Measurements from ENCODE around the gene CTBP1.

CTBP1 gene

GRCh38 chr4:1230971-1231636 is 17.8 kb downstream of the CTBP1 start:
- no peaks in the 10 kb centered on the region for H3K4me1 ChIP-seq (ENCODE audit: control insufficient read depth, insufficient read depth, low read length)
- no peak overlapping the region for H3K9ac ChIP-seq (ENCODE audit: low read length)
- no peak overlapping the region for H3K4me3 ChIP-seq (ENCODE audit: low read length)
- no peaks in the 10 kb centered on the region for H3K27me3 ChIP-seq (ENCODE audit: control insufficient read depth, insufficient read depth, low read length)
- H3K9me3 ChIP-seq (ENCODE audit: control insufficient read depth, low read length), result no peaks in the 10 kb centered on the region
- H3K36me3 ChIP-seq (ENCODE audit: control insufficient read depth, insufficient read depth, low read length), result peaks cover 21% of the 10 kb centered on the region

DNA sequence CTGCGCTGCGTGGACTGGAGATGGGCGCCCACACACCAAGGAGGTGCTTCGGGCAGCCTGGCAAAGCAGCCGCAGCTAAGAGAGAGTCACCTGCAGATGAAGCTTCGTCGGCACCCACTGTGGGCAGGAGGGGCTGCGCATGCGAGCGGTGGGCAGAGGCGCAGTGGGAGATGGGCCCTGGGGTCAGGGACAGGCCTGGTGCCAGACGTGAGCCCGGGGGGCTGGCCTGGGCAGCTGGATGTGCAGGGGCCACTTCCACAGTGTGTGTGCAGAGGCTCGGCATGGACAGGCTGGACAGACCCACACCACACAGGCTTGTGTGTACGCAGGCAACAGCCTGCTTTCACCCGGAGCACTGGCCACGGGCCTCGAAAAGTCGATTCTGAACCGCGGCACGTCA is 18.6 kb downstream of the CTBP1 start:
- Histone ChIP-seq H3K9me3 (ENCODE audit: control insufficient read depth, low read length) (no peaks in the 10 kb centered on the region), H3K9ac (ENCODE audit: low read length) (no peak overlapping the region), H3K36me3 (ENCODE audit: control insufficient read depth, insufficient read depth, low read length) (peaks cover 20% of the 10 kb centered on the region), H3K4me3 (ENCODE audit: low read length) (no peak overlapping the region), H3K4me1 (ENCODE audit: control insufficient read depth, insufficient read depth, low read length) (no peaks in the 10 kb centered on the region), H3K27me3 (ENCODE audit: control insufficient read depth, insufficient read depth, low read length) (no peaks in the 10 kb centered on the region)

GRCh38 chr4:1229117-1229849 is 19.6 kb downstream of the CTBP1 start:
- no peaks in the 10 kb centered on the region for H3K27me3 ChIP-seq (ENCODE audit: control insufficient read depth, insufficient read depth, low read length)
- H3K4me3 ChIP-seq (ENCODE audit: low read length), result no peak overlapping the region
- peaks cover 19% of the 10 kb centered on the region for H3K36me3 ChIP-seq (ENCODE audit: control insufficient read depth, insufficient read depth, low read length)
- no peak overlapping the region for H3K9ac ChIP-seq (ENCODE audit: low read length)
- no peaks in the 10 kb centered on the region for H3K9me3 ChIP-seq (ENCODE audit: control insufficient read depth, low read length)
- no peaks in the 10 kb centered on the region for H3K4me1 ChIP-seq (ENCODE audit: control insufficient read depth, insufficient read depth, low read length)

DNA sequence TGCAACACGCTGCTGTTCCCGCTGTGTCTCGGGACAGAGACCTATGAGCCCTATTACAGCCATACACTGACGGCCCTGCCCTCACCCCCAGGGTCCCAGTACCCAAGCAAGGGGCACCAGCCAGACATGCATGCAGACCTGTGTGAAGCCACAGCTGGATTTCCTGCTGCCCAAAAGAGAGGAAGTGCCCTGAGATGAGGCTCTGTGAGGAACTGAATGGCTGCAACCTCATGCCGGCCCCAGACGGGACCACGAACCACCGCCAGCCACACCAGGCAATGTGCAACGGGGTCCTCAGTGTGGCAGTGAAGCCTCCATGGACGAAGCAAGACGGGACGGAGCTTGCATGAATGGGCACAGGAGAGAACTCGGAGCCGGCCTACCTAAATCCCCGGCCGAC is 21.1 kb downstream of the CTBP1 start:
- H3K4me3 ChIP-seq (ENCODE audit: low read length), result no peak overlapping the region
- H3K9me3 ChIP-seq (ENCODE audit: control insufficient read depth, low read length), result no peaks in the 10 kb centered on the region
- peaks cover 22% of the 10 kb centered on the region for H3K36me3 ChIP-seq (ENCODE audit: control insufficient read depth, insufficient read depth, low read length)
- H3K9ac ChIP-seq (ENCODE audit: low read length), result no peak overlapping the region
- H3K4me1 ChIP-seq (ENCODE audit: control insufficient read depth, insufficient read depth, low read length), result no peaks in the 10 kb centered on the region
- H3K27me3 ChIP-seq (ENCODE audit: control insufficient read depth, insufficient read depth, low read length), result no peaks in the 10 kb centered on the region

DNA sequence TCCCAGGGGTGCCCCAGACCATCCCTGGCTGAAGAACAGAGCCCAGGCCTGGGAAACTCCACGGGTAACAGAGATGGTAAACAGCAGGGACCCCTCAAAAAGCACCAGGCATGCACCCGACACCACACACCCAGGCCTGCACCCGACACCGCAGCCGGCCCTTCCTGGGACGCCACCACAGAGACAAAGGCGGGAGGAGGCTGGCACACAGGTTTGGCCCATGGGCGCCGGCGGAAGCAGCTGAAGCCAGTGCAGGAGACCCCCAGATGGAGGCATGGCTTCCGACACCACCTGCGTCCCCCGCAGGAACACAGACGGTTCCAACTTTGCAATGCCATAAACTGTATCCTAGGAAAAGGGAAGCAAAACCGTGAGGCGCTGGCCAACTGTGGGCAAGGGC is 22.3 kb downstream of the CTBP1 start:
- Histone ChIP-seq H3K4me1 (ENCODE audit: control insufficient read depth, insufficient read depth, low read length) (no peaks in the 10 kb centered on the region), H3K4me3 (ENCODE audit: low read length) (no peak overlapping the region), H3K36me3 (ENCODE audit: control insufficient read depth, insufficient read depth, low read length) (peaks cover 22% of the 10 kb centered on the region), H3K27me3 (ENCODE audit: control insufficient read depth, insufficient read depth, low read length) (no peaks in the 10 kb centered on the region), H3K9me3 (ENCODE audit: control insufficient read depth, low read length) (no peaks in the 10 kb centered on the region), H3K9ac (ENCODE audit: low read length) (no peak overlapping the region)

- Histone ChIP-seq H3K27me3 (ENCODE audit: control insufficient read depth, insufficient read depth, low read length) (no peaks in the 10 kb centered on the region), H3K4me3 (ENCODE audit: low read length) (no peak overlapping the region), H3K36me3 (ENCODE audit: control insufficient read depth, insufficient read depth, low read length) (peaks cover 22% of the 10 kb centered on the region), H3K9me3 (ENCODE audit: control insufficient read depth, low read length) (no peaks in the 10 kb centered on the region), H3K9ac (ENCODE audit: low read length) (no peak overlapping the region), H3K4me1 (ENCODE audit: control insufficient read depth, insufficient read depth, low read length) (no peaks in the 10 kb centered on the region)
Observed at GRCh38 chr4:1226144-1226481, 22.8 kb downstream of the CTBP1 start.

DNA sequence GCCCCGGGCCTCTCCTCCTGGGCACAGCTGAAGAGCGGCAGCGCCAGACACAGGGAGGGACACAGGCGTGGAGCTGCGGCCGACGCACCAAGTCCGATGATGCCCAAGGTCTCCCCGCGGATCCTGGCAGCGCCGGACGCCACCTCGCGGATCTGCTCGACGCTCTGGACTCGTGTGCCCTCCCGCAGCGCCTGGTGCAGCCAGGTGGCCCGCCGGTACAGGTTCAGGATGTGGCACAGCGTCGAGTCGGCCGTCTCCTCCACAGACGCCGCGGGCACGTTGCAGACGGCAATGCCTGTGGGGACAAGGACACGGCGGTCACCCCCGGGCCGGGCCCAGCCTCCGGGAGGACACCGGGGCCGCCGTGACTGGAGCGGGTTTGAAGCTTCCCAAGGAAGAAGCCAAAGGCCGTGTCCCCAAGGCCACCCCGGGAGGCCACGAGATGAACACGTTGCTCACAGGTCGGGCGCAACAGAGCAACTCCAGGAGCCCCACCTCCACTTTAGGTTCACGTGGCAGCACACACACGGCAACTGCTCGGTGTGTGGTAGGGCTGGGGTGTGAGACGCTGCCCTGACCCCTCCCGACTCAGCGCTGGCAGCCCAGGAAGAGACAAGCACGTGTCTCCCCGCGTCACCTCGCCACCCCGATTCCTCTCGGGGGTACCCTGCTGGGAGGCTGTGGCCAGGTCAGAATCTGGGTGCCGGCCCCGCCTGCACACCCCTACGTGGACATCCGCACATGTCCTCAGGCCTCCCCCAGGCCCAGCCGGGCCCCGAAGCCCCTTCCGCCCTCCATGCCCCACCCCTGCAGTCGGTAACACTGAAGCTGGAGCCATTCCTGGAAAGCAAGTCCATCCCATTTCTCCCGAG is 23.4 kb downstream of the CTBP1 start:
- Histone ChIP-seq H3K36me3 (ENCODE audit: control insufficient read depth, insufficient read depth, low read length) (peaks cover 22% of the 10 kb centered on the region), H3K4me3 (ENCODE audit: low read length) (no peak overlapping the region), H3K4me1 (ENCODE audit: control insufficient read depth, insufficient read depth, low read length) (no peaks in the 10 kb centered on the region)

DNA sequence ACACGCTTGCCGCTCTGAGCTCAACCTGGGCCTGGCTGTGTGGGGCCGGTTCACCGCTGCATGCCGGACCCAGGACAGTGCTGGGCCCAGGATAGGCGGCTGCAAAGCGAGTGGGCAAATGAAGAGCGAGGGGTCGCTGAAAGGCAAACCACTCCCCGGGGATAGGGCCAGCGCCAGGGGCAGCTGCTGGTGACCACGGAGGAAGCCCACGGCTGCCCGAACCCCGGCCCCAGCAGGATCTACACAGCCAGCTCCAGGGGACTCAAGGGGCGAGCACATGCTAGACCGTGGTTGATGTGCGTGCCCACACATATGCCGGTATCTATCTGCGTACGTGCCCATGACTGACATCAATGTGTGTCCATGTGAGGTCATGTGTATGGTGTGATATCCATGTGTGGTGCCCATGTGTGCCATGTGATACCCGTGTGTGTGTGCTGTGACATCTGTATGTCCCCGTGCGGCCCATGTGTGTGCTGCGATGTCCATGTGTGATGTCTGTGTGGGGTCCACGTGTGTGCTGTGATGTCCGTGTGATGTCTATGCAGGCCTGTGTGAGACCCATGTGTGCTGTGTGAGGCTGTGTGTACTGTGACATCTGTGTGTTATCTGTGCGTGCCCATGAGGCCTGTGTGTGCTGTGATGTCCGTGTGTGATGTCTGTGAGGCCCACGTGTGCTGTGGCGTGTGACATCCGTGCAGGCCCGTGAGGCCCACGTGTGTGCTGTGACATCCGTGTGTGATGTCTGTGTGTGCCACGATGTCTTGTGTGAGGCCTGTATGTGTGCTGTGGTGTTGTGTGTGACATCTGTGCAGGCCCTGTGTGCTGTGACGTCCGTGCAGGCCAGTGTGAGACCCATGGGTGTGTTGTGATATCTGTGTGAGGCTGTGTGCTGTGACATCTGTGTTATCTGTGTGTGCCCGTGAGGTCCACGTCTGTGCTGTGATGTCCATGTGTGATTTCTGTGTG is 24.8 kb downstream of the CTBP1 start:
- peaks cover 22% of the 10 kb centered on the region for H3K36me3 ChIP-seq (ENCODE audit: control insufficient read depth, insufficient read depth, low read length)
- H3K4me3 ChIP-seq (ENCODE audit: low read length), result no peak overlapping the region
- no peak overlapping the region for H3K9ac ChIP-seq (ENCODE audit: low read length)
- H3K27me3 ChIP-seq (ENCODE audit: control insufficient read depth, insufficient read depth, low read length), result no peaks in the 10 kb centered on the region
- H3K9me3 ChIP-seq (ENCODE audit: control insufficient read depth, low read length), result no peaks in the 10 kb centered on the region
- no peaks in the 10 kb centered on the region for H3K4me1 ChIP-seq (ENCODE audit: control insufficient read depth, insufficient read depth, low read length)

More for the DNA sequence above, 23.4 kb downstream of the CTBP1 start:
- Histone ChIP-seq H3K9me3 (ENCODE audit: control insufficient read depth, low read length) (no peaks in the 10 kb centered on the region), H3K27me3 (ENCODE audit: control insufficient read depth, insufficient read depth, low read length) (no peaks in the 10 kb centered on the region), H3K9ac (ENCODE audit: low read length) (no peak overlapping the region)

DNA sequence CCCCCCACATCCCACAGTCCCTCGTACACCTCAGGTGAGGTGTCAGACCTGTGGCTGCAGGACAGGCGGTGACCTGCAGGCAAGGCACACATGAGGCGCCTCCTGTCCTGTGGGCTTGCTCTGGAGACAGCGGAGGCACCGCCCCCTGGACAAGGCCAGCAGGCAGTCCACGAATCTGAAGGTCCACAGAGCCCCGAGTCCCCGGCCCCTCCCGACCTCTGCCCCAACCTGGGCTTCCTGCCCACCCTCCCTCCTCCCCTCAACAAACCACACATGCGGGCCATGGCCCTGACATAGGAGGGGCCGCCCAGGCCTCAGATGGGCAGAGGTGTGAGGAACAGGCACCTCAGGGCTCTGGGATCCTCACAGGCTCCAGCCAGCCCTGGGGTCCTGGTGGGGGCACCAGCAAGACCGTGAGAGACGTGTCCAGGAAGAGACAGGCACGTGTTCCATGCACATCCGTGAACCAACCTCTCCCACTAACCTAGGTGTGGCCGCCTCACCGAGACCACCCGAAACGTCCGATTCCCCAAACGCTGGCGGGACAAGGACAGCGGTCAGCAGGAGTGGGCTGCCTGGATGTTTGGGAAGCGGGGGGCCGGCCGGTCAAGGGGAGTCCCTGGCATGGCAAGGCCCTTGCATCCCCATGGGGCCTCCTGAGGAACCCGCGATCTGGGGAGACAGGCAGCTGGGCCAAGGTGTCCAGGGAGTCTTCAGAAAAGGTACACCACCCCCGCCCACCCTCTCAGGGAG is 25.8 kb downstream of the CTBP1 start:
- H3K4me1 ChIP-seq (ENCODE audit: control insufficient read depth, insufficient read depth, low read length), result no peaks in the 10 kb centered on the region
- H3K36me3 ChIP-seq (ENCODE audit: control insufficient read depth, insufficient read depth, low read length), result peaks cover 22% of the 10 kb centered on the region

GRCh38 chr4:1222036-1222789 is 26.7 kb downstream of the CTBP1 start:
- no peaks in the 10 kb centered on the region for H3K4me1 ChIP-seq (ENCODE audit: control insufficient read depth, insufficient read depth, low read length)
- no peak overlapping the region for H3K9ac ChIP-seq (ENCODE audit: low read length)
- peaks cover 15% of the 10 kb centered on the region for H3K36me3 ChIP-seq (ENCODE audit: control insufficient read depth, insufficient read depth, low read length)
- no peak overlapping the region for H3K4me3 ChIP-seq (ENCODE audit: low read length)
- H3K27me3 ChIP-seq (ENCODE audit: control insufficient read depth, insufficient read depth, low read length), result no peaks in the 10 kb centered on the region
- H3K9me3 ChIP-seq (ENCODE audit: control insufficient read depth, low read length), result no peaks in the 10 kb centered on the region

More for the DNA sequence above, 25.8 kb downstream of the CTBP1 start:
- Histone ChIP-seq H3K9me3 (ENCODE audit: control insufficient read depth, low read length) (no peaks in the 10 kb centered on the region), H3K4me3 (ENCODE audit: low read length) (no peak overlapping the region), H3K27me3 (ENCODE audit: control insufficient read depth, insufficient read depth, low read length) (no peaks in the 10 kb centered on the region), H3K9ac (ENCODE audit: low read length) (no peak overlapping the region)

Data from mucosa of stomach (tissue), 1 donor.